Measurements from ENCODE around the gene SLC35F1.

SLC35F1 gene

DNA sequence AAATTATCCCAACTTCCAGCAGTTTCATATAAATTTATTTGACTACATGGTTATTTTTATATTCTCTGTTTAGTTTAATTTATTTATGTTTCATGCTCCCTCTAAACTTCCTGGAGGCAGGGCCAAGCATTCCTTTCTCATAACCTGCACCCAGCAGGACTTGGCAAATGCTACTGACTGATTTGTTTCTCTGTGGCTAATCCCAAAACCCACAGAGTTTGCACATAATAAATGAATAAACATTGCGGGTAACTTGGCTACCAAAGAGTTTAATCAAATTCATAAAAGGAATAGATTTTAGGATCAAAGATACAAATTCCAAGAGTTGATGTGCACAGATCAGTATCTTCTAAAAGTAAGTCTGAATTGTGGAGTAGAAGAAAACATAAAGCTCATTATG is 239.5 kb downstream of the SLC35F1 start:
- no peak for TF ChIP-seq ZNF274 (IDR thresholded peaks at IDR 0.05; ENCODE audit: low read depth, low read length)
- no peak overlapping the region for H3K4me3 ChIP-seq (ENCODE audit: low read length)

DNA sequence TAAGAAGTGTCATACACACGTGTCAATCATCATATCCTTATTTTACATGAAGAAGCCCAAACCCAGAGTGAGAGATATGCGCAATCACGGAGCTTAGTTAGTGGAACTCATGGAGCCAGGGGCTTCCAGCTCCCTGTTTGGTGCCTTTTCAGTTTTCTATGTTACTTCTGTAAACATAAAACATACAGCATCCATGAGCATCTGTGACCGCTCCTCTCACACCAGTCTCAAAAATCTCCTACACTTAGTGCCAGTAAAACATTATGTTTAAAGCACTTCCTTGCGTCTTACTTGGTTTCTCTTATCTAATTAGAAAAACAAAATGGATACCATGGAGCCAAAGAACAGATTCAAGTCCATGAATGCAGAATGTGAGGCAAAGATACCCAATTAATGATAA is 240.4 kb downstream of the SLC35F1 start:
- H3K4me3 ChIP-seq (ENCODE audit: low read length): no peak overlapping the region
- TF ChIP-seq ZNF274 (IDR thresholded peaks at IDR 0.05; ENCODE audit: low read depth, low read length): no peak

DNA sequence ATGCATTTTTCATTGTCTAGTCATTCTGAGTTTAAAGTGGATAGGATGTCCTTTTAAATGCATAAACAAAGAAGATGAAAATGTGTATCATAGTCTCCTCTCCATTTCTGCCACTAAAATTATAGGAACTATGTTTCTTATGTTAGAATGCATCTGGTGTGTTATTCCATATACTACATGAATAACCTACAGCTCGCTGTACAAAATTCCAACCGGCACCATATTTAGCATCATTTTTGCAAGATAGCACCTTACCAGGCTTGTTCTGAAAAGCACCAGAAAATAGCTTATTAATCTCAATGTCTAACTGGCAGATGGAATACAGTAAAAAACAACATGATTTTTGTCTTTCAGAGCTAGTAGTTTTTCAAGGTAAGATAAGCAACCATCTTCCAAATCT is 241.5 kb downstream of the SLC35F1 start:
- TF ChIP-seq ZNF274 (IDR thresholded peaks at IDR 0.05; ENCODE audit: low read depth, low read length): no peak
- H3K4me3 ChIP-seq (ENCODE audit: low read length): no peak overlapping the region

DNA sequence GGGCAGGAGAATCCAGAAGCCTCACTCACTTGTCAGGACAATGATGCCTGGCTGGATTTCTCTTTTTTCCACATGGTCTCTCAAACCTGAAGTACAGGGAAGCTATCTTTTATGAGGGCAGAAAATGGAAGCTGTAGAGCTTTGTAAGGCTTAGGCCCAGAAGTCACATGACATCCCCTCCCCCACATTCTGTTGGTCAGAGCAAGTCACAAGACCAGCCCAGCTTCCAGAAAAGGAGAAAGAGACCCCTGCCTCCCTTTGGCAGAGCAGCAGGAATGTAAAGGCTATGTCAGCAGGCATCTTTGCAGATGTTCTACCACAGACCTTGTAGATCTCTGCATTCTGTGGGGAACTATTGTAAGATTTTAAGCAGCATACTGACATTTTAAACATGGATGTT is 245.5 kb downstream of the SLC35F1 start:
- H3K4me3 ChIP-seq (ENCODE audit: low read length): no peak overlapping the region
- no peak for TF ChIP-seq ZNF274 (IDR thresholded peaks at IDR 0.05; ENCODE audit: low read depth, low read length)

DNA sequence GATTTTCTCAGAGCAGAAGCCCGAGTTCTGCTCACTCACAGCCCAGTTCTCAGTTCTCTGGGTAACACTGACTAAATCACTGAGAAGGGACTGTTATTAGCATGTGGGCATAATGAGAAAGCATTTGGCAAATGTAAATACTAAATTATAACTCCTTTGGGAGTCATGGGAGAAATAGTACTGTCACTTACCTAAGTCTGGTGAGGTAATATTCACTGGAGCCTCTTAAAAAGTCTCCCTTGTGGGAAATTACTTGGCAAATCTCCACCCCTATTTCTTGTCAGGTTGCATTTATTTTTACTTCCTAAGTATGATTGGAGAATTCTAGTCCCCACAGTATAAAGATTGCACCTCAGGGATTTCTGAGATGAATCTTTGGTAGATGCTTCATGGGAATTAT is 254.3 kb downstream of the SLC35F1 start:
- no peak overlapping the region for H3K4me3 ChIP-seq (ENCODE audit: low read length)
- no peak for TF ChIP-seq ZNF274 (IDR thresholded peaks at IDR 0.05; ENCODE audit: low read depth, low read length)

DNA sequence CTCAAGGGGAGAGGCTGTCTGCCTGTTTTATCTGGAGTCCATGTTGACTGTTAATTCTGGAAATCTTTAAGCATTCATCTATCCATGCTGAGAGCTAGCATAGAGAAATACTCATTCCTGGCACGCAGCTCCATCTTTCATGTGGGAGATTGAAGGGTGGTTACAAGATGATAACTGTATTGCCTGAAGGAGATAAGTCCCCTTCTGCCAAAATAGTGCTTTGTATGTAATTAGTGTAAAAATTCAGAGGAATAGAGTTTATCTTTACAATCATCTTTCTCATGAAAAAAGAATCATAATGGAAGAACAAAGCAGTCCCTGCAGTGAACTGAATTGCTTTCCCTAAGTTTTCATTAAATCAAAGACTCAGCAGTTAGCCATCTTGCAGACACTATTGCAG is 256.5 kb downstream of the SLC35F1 start:
- TF ChIP-seq ZNF274 (IDR thresholded peaks at IDR 0.05; ENCODE audit: low read depth, low read length): no peak
- no peak overlapping the region for H3K4me3 ChIP-seq (ENCODE audit: low read length)

DNA sequence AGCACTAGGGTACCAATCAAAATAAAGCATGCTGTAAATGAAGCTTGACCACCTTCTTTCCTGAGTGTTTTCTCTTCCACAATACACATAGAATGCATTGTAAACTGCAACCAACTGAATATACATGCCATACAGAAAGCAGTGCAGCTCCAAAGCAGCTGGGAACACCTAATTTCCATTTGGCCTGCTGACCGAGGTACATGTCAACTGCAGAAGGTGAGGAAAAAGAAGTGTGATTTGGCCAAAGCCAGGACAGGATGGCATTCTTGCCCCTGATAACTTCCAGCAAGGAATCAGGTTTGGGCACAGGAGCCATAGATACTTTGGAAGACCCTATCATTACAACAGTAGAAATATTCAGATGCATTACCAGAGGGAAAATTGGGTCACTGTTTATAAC is 258.4 kb downstream of the SLC35F1 start:
- H3K4me3 ChIP-seq (ENCODE audit: low read length): no peak overlapping the region
- no peak for TF ChIP-seq ZNF274 (IDR thresholded peaks at IDR 0.05; ENCODE audit: low read depth, low read length)

DNA sequence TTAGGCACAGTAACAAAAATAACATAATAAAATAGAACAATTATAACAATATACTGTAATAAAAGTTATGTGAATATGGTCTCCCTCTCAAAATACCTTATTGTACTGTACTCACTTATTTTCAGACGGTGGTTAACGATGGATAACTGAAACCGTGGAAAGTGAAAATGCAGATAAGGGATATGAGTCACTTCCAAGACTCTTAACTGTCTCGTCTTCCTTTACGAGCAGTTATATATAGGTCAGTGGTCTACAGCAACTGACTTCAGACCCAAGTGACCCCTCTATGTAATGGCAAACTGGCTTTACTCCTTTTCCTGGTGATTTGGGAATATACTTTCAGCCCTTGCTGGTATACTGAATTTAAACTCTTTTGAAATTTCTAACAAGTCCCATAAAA is 261.4 kb downstream of the SLC35F1 start:
- no peak overlapping the region for H3K4me3 ChIP-seq (ENCODE audit: low read length)
- no peak for TF ChIP-seq ZNF274 (IDR thresholded peaks at IDR 0.05; ENCODE audit: low read depth, low read length)

DNA sequence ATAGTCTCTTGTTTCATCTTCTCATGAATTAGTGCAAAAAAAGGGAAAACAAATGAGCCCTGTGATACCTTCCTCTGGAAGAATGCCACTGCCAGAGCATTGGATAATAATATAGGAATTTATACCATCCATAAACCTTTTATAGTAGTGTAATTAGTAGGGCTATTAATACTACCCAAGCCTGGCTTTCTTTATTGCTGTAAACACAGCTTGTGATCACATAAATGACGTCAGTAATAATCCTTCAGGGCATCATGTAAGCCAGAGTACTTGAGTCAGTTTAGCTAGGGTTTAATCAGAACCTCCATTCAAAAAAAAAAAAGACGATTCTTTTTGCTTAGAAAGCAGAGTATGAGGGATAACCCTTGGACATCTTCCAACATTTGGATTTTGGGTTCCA is 264.8 kb downstream of the SLC35F1 start:
- no peak overlapping the region for H3K4me3 ChIP-seq (ENCODE audit: low read length)
- no peak for TF ChIP-seq ZNF274 (IDR thresholded peaks at IDR 0.05; ENCODE audit: low read depth, low read length)

DNA sequence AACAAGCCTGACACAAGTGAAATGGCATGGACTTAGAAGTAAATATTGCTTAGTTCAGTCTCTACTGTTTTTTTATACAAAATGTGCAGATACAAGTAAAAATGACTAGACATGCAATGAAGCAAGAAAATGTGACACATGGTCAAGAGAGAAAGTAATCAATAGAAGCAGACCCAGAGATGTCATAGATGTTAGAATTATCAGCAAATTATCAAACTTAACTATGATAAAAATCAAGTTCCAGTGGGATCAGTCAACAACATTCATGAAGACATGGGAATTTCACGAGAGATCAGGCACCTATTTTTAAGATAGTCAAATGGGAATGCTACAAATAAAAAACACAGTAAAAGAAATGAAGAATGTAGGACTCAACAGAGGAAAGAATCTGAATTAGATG is 267.0 kb downstream of the SLC35F1 start:
- TF ChIP-seq ZNF274 (IDR thresholded peaks at IDR 0.05; ENCODE audit: low read depth, low read length): no peak
- no peak overlapping the region for H3K4me3 ChIP-seq (ENCODE audit: low read length)

DNA sequence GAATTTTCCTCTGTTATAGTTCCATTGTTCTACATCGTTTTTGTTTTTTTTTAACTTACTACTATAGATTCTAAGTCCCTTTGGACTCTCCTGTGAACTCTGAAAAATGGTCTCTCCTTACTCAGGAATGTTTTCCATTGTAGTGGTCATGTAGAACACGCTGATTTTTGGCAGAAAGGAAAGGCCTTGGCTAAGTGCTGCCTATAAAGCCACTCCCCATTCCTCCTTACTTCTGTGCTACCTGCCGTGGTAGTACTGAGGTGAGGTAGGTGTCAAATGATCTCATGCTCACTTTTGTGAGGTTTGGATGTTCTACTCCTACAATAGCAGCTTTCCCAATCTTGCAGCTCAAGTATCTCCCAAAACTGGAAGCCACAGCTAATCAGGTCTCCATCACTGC is 270.7 kb downstream of the SLC35F1 start:
- H3K4me3 ChIP-seq (ENCODE audit: low read length): no peak overlapping the region
- no peak for TF ChIP-seq ZNF274 (IDR thresholded peaks at IDR 0.05; ENCODE audit: low read depth, low read length)

DNA sequence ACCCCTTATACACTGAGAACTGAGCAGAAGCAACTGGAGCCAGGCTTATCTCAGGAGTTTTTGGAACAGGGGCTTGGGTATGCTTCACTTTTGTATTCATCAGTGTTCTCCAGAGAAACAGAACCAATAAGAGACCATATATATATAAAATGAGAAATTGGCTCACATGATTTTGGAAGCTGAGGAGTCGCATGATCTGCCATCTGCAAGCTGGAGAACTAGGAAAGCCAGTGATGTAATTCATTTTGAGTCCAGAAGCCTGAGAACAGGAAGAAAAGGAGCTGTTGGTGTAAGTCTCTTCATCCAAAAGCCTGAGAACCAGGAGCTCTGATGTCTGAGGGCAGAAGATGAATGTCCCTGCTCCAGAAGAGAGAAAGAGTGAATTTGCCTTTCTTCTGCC is 272.0 kb downstream of the SLC35F1 start:
- H3K4me3 ChIP-seq (ENCODE audit: low read length): no peak overlapping the region
- no peak for TF ChIP-seq ZNF274 (IDR thresholded peaks at IDR 0.05; ENCODE audit: low read depth, low read length)

DNA sequence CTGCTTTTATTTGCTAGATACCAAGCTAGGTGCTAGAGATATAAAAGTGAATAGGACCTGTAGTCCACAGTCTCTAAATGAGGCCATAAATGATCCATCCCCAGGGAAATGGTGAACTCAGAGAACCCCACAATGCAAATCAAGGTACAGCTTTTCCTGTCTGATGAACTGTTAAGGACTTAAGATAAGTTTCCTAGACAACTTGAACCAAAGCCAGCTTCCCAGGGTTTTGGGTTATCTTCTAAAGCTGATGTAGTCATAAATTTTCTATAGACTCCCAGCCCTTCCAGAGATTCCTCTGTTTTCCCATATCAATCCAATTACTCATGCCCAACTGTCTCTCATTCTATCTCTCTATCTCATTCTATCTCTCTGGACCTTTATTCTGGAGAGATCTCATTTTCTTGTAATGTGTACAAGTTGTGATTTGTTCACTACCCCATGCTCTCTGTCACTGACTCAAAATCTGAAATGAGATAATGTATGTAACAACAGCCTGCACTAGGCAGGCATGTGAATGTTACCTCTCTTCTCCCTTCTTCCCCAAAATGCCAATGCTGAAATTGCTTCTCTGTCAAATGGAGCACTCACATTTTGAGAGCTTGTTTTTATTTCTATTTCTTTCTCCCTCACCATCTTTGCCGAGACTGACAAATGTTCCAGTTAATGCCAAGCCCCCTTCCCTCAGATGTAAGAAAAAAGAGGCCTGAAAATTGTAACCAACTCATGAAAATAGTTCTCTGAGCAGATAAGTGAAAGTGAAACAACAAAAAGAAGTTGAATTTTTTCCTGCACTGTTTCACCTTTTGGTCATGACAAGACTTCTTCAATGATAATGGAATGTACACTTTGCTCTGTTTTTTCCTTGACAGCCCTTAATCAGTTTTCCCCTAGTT is 279.9 kb downstream of the SLC35F1 start:
- 0 out of 2 replicates have a peak overlapping the region, but pooled peaks have one; percentile 33 for H3K4me3 ChIP-seq (ENCODE audit: low read length)
- no peak for TF ChIP-seq ZNF274 (IDR thresholded peaks at IDR 0.05; ENCODE audit: low read depth, low read length)

DNA sequence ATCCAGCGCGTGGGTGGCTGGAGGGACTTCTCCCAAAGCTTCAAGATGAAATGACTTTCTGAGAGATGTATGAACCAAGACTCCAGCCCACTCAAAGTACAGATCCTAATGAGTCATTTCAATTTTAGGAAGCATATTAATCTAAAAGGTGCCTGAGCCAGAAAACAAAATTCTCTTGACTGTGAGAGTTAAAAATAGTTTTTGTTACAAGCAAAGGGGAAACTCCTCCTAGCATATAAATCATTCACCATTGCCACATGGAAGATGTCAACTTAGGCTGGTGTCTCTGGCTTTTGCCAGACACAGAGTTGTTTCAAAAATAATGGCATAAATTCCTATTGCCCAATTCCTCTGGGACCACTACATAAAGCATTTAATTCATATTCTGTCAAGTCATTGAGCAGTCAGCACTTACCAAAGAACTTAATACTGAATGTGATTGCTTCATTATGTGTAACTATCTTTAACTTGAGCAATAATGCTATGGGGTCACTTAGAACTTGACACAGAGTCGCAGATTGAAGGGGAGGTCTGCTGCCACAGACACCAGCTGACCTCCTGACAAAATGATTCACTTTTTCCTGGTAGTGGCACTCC is 280.6 kb downstream of the SLC35F1 start:
- TF ChIP-seq ZNF274 (IDR thresholded peaks at IDR 0.05; ENCODE audit: low read depth, low read length): no peak
- H3K4me3 ChIP-seq (ENCODE audit: low read length): 0 out of 2 replicates have a peak overlapping the region, but pooled peaks have one; percentile 33

DNA sequence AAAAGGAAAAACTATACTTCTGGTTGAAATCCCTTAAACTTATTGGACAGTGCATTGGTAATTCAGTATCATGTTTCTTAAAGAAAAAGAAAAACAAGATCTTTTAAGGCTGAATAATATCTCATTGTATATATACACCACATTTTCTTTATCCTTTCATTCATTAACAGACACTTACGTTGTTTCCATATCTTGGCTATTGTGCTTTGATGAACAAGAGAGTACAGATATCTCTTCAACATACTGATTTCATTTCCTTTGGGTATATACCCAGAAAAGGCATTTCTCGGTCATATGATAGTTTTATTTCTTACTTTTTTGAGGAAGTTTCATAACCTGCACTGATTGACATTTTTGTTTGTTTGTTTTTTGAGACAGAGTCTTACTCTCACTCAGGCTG is 281.5 kb downstream of the SLC35F1 start:
- TF ChIP-seq ZNF274 (IDR thresholded peaks at IDR 0.05; ENCODE audit: low read depth, low read length): no peak
- H3K4me3 ChIP-seq (ENCODE audit: low read length): no peak overlapping the region

All from GM08714 (cell line).